Mesenchymal stem cell (in vitro differentiated cells and primary cell): ENCODE results near the gene CPT1A.

Source experiments
- DNase-seq: peaks from one replicate; pipeline ENCODE4 v3.0.0-alpha.2; 2013
- H2AFZ ChIP-seq: one replicate; pipeline ENCODE4 v1.6.1; 2013; ENCODE audit warnings: low read depth, mild to moderate bottlenecking, control low read depth, inconsistent platforms, low read length, moderate library complexity
- H2AK5ac ChIP-seq: 2 replicates; pipeline ENCODE4 v1.6.1; 2013; ENCODE audit warnings: low read length, moderate library complexity, mild to moderate bottlenecking, inconsistent platforms; ENCODE audit not compliant: severe bottlenecking
- H2BK120ac ChIP-seq: one replicate; pipeline ENCODE4 v1.6.1; 2013; ENCODE audit warnings: low read depth, mild to moderate bottlenecking, inconsistent platforms, low read length, moderate library complexity
- H2BK12ac ChIP-seq, 2 experiments: one replicate each; pipeline ENCODE4 v1.6.1; 2013; ENCODE audit warnings: inconsistent platforms in 2 of 2, low read length in 2 of 2, mild to moderate bottlenecking in 2 of 2, moderate library complexity in 2 of 2, control low read depth in 1 of 2
- H2BK15ac ChIP-seq: one replicate; pipeline ENCODE4 v1.6.1; 2013; ENCODE audit warnings: mild to moderate bottlenecking, low read depth, inconsistent platforms; ENCODE audit not compliant: poor library complexity, severe bottlenecking
- H2BK5ac ChIP-seq: 2 replicates; pipeline ENCODE4 v1.6.1; 2013; ENCODE audit warnings: low read depth, mild to moderate bottlenecking, low read length, control low read depth, inconsistent platforms; ENCODE audit not compliant: poor library complexity, severe bottlenecking
- H3K14ac ChIP-seq, 2 experiments: one replicate each; pipeline ENCODE4 v1.6.1; 2013; ENCODE audit warnings: inconsistent platforms in 2 of 2, low read length in 2 of 2, control low read depth in 1 of 2, mild to moderate bottlenecking in 1 of 2, moderate library complexity in 1 of 2
- H3K18ac ChIP-seq, 2 experiments: one replicate each; pipeline ENCODE4 v1.6.1; 2013; ENCODE audit warnings: inconsistent platforms in 2 of 2, low read length in 2 of 2, control low read depth in 1 of 2, low read depth in 1 of 2, mild to moderate bottlenecking in 1 of 2
- H3K23ac ChIP-seq, 2 experiments: one replicate each; pipeline ENCODE4 v1.6.1; 2013; ENCODE audit warnings: inconsistent platforms in 2 of 2, low read length in 2 of 2, mild to moderate bottlenecking in 2 of 2, moderate library complexity in 2 of 2, control low read depth in 1 of 2
- H3K27ac ChIP-seq: 2 replicates; pipeline ENCODE4 v1.5.1; 2013; ENCODE audit warnings: mild to moderate bottlenecking, moderate library complexity, low read length, control low read depth, inconsistent platforms; ENCODE audit not compliant: poor library complexity, severe bottlenecking
- H3K27me3 ChIP-seq, 2 experiments: 2 replicates each; pipeline versions ENCODE4 v1.6.1 to v1.7.0; 2013; ENCODE audit warnings: low read length in 2 of 2, mild to moderate bottlenecking in 2 of 2, moderate library complexity in 2 of 2, control low read depth in 1 of 2, inconsistent platforms in 1 of 2; ENCODE audit not compliant: control insufficient read depth in 1 of 2, insufficient read depth in 1 of 2
- H3K36me3 ChIP-seq, 2 experiments: 2 replicates each; pipeline versions ENCODE4 v1.6.1 to v1.7.0; 2013; ENCODE audit warnings: low read length in 2 of 2, control low read depth in 1 of 2, inconsistent platforms in 1 of 2, low read depth in 1 of 2, mild to moderate bottlenecking in 1 of 2; ENCODE audit not compliant: insufficient read depth in 2 of 2, control insufficient read depth in 1 of 2
- H3K4ac ChIP-seq, 2 experiments: one replicate each; pipeline ENCODE4 v1.6.1; 2013; ENCODE audit warnings: inconsistent platforms in 2 of 2, low read length in 2 of 2, mild to moderate bottlenecking in 2 of 2, moderate library complexity in 2 of 2, control low read depth in 1 of 2, low read depth in 1 of 2
- H3K4me1 ChIP-seq: 2 replicates; pipeline ENCODE4 v1.6.1; 2013; ENCODE audit warnings: low read depth, low read length, control low read depth; ENCODE audit not compliant: control insufficient read depth, insufficient read depth
- H3K4me2 ChIP-seq: 2 replicates; pipeline ENCODE4 v1.6.1; 2013; ENCODE audit warnings: low read length, mild to moderate bottlenecking, inconsistent platforms; ENCODE audit not compliant: poor library complexity, severe bottlenecking
- H3K4me3 ChIP-seq, 2 experiments: 2 replicates each; pipeline versions ENCODE4 v1.5.1 to v1.7.0; 2013; ENCODE audit warnings: low read length in 2 of 2, mild to moderate bottlenecking in 2 of 2, control low read depth in 1 of 2, low read depth in 1 of 2; ENCODE audit not compliant: insufficient read depth in 1 of 2
- H3K79me1 ChIP-seq: replicated peaks from 2 replicates; pipeline ENCODE4 v1.6.1; 2013; ENCODE audit warnings: mild to moderate bottlenecking, control low read depth, low read length, inconsistent platforms; ENCODE audit not compliant: poor library complexity, severe bottlenecking
- H3K9ac ChIP-seq: 2 replicates; pipeline ENCODE4 v1.7.0; 2013; ENCODE audit warnings: mild to moderate bottlenecking, low read length, moderate library complexity
- H3K9me3 ChIP-seq: 2 replicates; pipeline ENCODE4 v1.7.0; 2013; ENCODE audit warnings: mild to moderate bottlenecking, low read length; ENCODE audit not compliant: control insufficient read depth
- H4K8ac ChIP-seq: one replicate; pipeline ENCODE4 v1.6.1; 2013; ENCODE audit warnings: inconsistent platforms, mild to moderate bottlenecking, low read length, moderate library complexity
- H4K91ac ChIP-seq: one replicate; pipeline ENCODE4 v1.6.1; 2013; ENCODE audit warnings: mild to moderate bottlenecking, low read length, inconsistent platforms
- WGBS: methylation state at CpG from one replicate; pipeline ENCODE4 v1.1.7; 2013; ENCODE audit warnings: mixed read lengths; 5-methylcytosine and 5-hydroxymethylcytosine counted together

CPT1A gene

DNA sequence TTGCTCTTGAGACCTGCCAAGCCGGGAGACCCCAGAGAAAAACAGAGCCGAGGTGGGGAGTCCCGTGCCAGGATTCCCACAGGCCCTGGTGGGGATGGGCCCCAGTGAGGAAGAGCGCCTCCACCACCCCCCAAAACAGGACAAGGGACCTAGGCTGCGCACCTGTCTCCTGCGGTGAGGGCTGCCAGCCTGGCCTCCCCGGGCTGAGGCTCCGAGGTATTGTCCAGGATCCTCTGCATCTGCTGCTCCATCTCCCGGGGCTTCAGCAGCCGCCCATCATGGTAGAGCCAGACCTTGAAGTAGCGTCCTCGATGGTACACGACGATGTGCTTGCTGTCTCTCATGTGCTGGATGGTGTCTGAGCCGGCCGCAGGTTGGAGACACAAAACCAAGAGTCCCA is 57.1 kb downstream of the CPT1A start:
- Histone ChIP-seq H3K79me1 (no peaks in the 10 kb centered on the region), H3K27ac (no peak overlapping the region), H2BK120ac (no peak overlapping the region), H3K36me3 (peaks cover 51 to 77% of the 10 kb centered on the region in 2 experiments), H3K14ac (no peak overlapping the region), H2AFZ (no peak overlapping the region), H3K9me3 (no peaks in the 10 kb centered on the region), H3K23ac (no peak overlapping the region), H3K18ac (no peak overlapping the region), H4K8ac (no peak overlapping the region), H3K9ac (no peak overlapping the region), H3K4me3 (peak overlapping the region in 1 of 2 experiments; percentile 7), H2BK15ac (no peak overlapping the region), H3K27me3 (no peaks in the 10 kb centered on the region), H3K4ac (no peak overlapping the region), H2AK5ac (no peak overlapping the region), H4K91ac (no peak overlapping the region), H3K4me2 (no peak overlapping the region), H2BK5ac (no peak overlapping the region), H3K4me1 (peaks cover 1% of the 10 kb centered on the region), H2BK12ac (no peak overlapping the region)
- WGBS = 98% methylated on average over 16 of the region's 16 CpGs
- DNase-seq = no peak

GRCh38 chr11:68783216-68783821 is 58.4 kb downstream of the CPT1A start:
- Histone ChIP-seq H2AFZ (no peak overlapping the region), H3K4ac (no peak overlapping the region), H3K27me3 (no peaks in the 10 kb centered on the region), H2BK15ac (no peak overlapping the region), H2BK5ac (no peak overlapping the region), H3K27ac (no peak overlapping the region), H3K23ac (no peak overlapping the region), H3K4me2 (no peak overlapping the region), H3K79me1 (no peaks in the 10 kb centered on the region), H2BK12ac (no peak overlapping the region), H3K9ac (no peak overlapping the region), H3K4me3 (no peak overlapping the region), H2AK5ac (no peak overlapping the region), H3K9me3 (no peaks in the 10 kb centered on the region), H2BK120ac (no peak overlapping the region), H3K4me1 (peaks cover 1% of the 10 kb centered on the region), H4K91ac (no peak overlapping the region), H3K14ac (no peak overlapping the region), H3K36me3 (peaks cover 51 to 78% of the 10 kb centered on the region in 2 experiments), H3K18ac (no peak overlapping the region), H4K8ac (no peak overlapping the region)
- 96% methylated on average over 16 of the region's 16 CpGs for WGBS
- no peak for DNase-seq

- Histone ChIP-seq H3K79me1 (no peaks in the 10 kb centered on the region), H3K4me2 (no peak overlapping the region), H3K14ac (no peak overlapping the region), H4K8ac (no peak overlapping the region), H3K36me3 (peaks cover 49 to 79% of the 10 kb centered on the region in 2 experiments), H2AK5ac (no peak overlapping the region), H3K23ac (no peak overlapping the region), H2BK5ac (no peak overlapping the region), H3K27ac (no peak overlapping the region), H3K4me1 (peaks cover 1% of the 10 kb centered on the region), H4K91ac (no peak overlapping the region), H3K9me3 (no peaks in the 10 kb centered on the region), H3K9ac (no peak overlapping the region), H2BK15ac (no peak overlapping the region), H3K27me3 (no peaks in the 10 kb centered on the region), H2AFZ (no peak overlapping the region), H2BK12ac (no peak overlapping the region), H3K18ac (no peak overlapping the region), H3K4me3 (no peak overlapping the region), H3K4ac (no peak overlapping the region), H2BK120ac (no peak overlapping the region)
- 96% methylated on average over 26 of the region's 26 CpGs for WGBS
- no peak for DNase-seq
Measured at GRCh38 chr11:68782711-68783110, 59.0 kb downstream of the CPT1A start.

GRCh38 chr11:68780829-68781228 is 60.9 kb downstream of the CPT1A start:
- 72% methylated on average over 4 of the region's 4 CpGs for WGBS
- H2BK5ac ChIP-seq = no peak overlapping the region
- H2BK120ac ChIP-seq = no peak overlapping the region
- no peak overlapping the region for H3K27ac ChIP-seq
- no peak overlapping the region for H3K18ac ChIP-seq
- peaks cover 1% of the 10 kb centered on the region for H3K4me1 ChIP-seq
- no peak overlapping the region for H3K9ac ChIP-seq
- no peak overlapping the region for H2AFZ ChIP-seq
- no peak overlapping the region for H3K4me2 ChIP-seq
- no peak overlapping the region for H2BK15ac ChIP-seq
- H3K79me1 ChIP-seq = no peaks in the 10 kb centered on the region
- no peak overlapping the region for H3K14ac ChIP-seq
- no peak for DNase-seq
- no peak overlapping the region for H3K4me3 ChIP-seq
- peaks cover 59 to 87% of the 10 kb centered on the region in 2 experiments for H3K36me3 ChIP-seq
- H2BK12ac ChIP-seq = no peak overlapping the region
- no peak overlapping the region for H4K91ac ChIP-seq
- H3K23ac ChIP-seq = no peak overlapping the region
- no peak overlapping the region for H2AK5ac ChIP-seq
- H3K9me3 ChIP-seq = no peaks in the 10 kb centered on the region
- no peaks in the 10 kb centered on the region for H3K27me3 ChIP-seq
- H4K8ac ChIP-seq = no peak overlapping the region
- no peak overlapping the region for H3K4ac ChIP-seq
